HL-60 (cell line): Measurements from ENCODE around the gene CUL2.

Experiments
- CTCF ChIP-seq: IDR thresholded peaks from one replicate; pipeline ENCODE4 v1.5.1; 2011; ENCODE audit warnings: low read length, control low read depth, inconsistent platforms; ENCODE audit not compliant: insufficient read depth
- GABPA ChIP-seq: IDR thresholded peaks from 2 replicates; pipeline ENCODE4 v1.6.1; 2012; ENCODE audit warnings: low read depth
- POLR2AphosphoS5 ChIP-seq: IDR thresholded peaks from 2 replicates; pipeline ENCODE4 v1.6.1; 2012; ENCODE audit warnings: low read depth
- TF ChIP-seq, protein P1 (sequence below): IDR thresholded peaks from 2 replicates; pipeline ENCODE4 v1.6.1; 2012; ENCODE audit warnings: low read depth; ENCODE audit not compliant: insufficient replicate concordance

- TF ChIP-seq CTCF (no peak), POLR2AphosphoS5 (no peak), GABPA (no peak)
- TF ChIP-seq, protein P1, sequence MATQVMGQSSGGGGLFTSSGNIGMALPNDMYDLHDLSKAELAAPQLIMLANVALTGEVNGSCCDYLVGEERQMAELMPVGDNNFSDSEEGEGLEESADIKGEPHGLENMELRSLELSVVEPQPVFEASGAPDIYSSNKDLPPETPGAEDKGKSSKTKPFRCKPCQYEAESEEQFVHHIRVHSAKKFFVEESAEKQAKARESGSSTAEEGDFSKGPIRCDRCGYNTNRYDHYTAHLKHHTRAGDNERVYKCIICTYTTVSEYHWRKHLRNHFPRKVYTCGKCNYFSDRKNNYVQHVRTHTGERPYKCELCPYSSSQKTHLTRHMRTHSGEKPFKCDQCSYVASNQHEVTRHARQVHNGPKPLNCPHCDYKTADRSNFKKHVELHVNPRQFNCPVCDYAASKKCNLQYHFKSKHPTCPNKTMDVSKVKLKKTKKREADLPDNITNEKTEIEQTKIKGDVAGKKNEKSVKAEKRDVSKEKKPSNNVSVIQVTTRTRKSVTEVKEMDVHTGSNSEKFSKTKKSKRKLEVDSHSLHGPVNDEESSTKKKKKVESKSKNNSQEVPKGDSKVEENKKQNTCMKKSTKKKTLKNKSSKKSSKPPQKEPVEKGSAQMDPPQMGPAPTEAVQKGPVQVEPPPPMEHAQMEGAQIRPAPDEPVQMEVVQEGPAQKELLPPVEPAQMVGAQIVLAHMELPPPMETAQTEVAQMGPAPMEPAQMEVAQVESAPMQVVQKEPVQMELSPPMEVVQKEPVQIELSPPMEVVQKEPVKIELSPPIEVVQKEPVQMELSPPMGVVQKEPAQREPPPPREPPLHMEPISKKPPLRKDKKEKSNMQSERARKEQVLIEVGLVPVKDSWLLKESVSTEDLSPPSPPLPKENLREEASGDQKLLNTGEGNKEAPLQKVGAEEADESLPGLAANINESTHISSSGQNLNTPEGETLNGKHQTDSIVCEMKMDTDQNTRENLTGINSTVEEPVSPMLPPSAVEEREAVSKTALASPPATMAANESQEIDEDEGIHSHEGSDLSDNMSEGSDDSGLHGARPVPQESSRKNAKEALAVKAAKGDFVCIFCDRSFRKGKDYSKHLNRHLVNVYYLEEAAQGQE: no peak
These were observed 94.2 kb downstream of the CUL2 start for GRCh38 chr10:34995925-34996324.
